Osteocyte (in vitro differentiated cells): Measurements from ENCODE around the gene OR51F2. TPM values are rescaled to one million over a fixed set of nuclear protein-coding genes. Genes with fewer than 3 reads are reported as not detected.
A peak's percentile ranks its signal among the peaks of the same experiment; 100 is the strongest.

Source experiments
- DNase-seq: peaks from one replicate; pipeline ENCODE4 v3.0.0; 2021; ENCODE audit warnings: mixed read lengths; ENCODE audit not compliant: unreplicated experiment; ENCODE audit errors: extremely low spot score
- H3K27ac Mint-ChIP-seq: one replicate; pipeline ENCODE4 v1.8.0; 2021; ENCODE audit warnings: mild to moderate bottlenecking, mixed read lengths; ENCODE audit not compliant: unreplicated experiment
- H3K27me3 Mint-ChIP-seq: one replicate; pipeline ENCODE4 v1.8.0; 2021; ENCODE audit warnings: mixed read lengths; ENCODE audit not compliant: unreplicated experiment
- H3K36me3 Mint-ChIP-seq: one replicate; pipeline ENCODE4 v1.8.0; 2021; ENCODE audit warnings: mixed read lengths; ENCODE audit not compliant: unreplicated experiment
- H3K4me1 Mint-ChIP-seq: one replicate; pipeline ENCODE4 v1.8.0; 2021; ENCODE audit warnings: mixed read lengths; ENCODE audit not compliant: unreplicated experiment
- H3K4me3 Mint-ChIP-seq: one replicate; pipeline ENCODE4 v1.8.0; 2021; ENCODE audit warnings: mild to moderate bottlenecking, moderate library complexity, mixed read lengths; ENCODE audit not compliant: unreplicated experiment
- H3K9me3 Mint-ChIP-seq: one replicate; pipeline ENCODE4 v1.8.0; 2021; ENCODE audit warnings: mixed read lengths; ENCODE audit not compliant: unreplicated experiment
- CTCF ChIP-seq: fragments of 200-600 bp; sonication (generic); IDR thresholded peaks from 2 replicates; pipeline ENCODE4 v1.5.0; 2021; ENCODE audit warnings: antibody characterized with exemption, mild to moderate bottlenecking, moderate library complexity
- total RNA-seq: library from RNA; stranded (reverse); gene quantifications from 2 replicates; pipeline ENCODE4 v1.2.1, GENCODE V29; 2021

OR51F2 gene
- total RNA-seq, 1 donor from 2014 or later = not detected

GRCh38 chr11:4804280-4804679 is 16.8 kb upstream of the OR51F2 start, which contains the start of gene OR52R1:
Gene OR52R1, minus strand, starts transcription at chr11:4804380. Its CDS starts 0 bp downstream, at chr11:4804380.
- Mint-ChIP-seq H3K27ac (no peak within 1 kb of the TSS), H3K36me3 (no peaks in the 10 kb centered on the region), H3K4me3 (no peak within 1 kb of the TSS), H3K4me1 (no peaks in the 10 kb centered on the region), H3K9me3 (no peaks in the 10 kb centered on the region), H3K27me3 (peaks cover 3% of the 10 kb centered on the region)
- no peak for TF ChIP-seq CTCF
- no peak for DNase-seq

GRCh38 chr11:4808476-4808875 is 12.6 kb upstream of the OR51F2 start:
- no peak for DNase-seq
- no peak overlapping the region for H3K4me3 Mint-ChIP-seq
- H3K9me3 Mint-ChIP-seq = no peaks in the 10 kb centered on the region
- peaks cover 5% of the 10 kb centered on the region for H3K27me3 Mint-ChIP-seq
- no peak overlapping the region for H3K27ac Mint-ChIP-seq
- TF ChIP-seq CTCF = no peak
- H3K4me1 Mint-ChIP-seq = no peaks in the 10 kb centered on the region
- H3K36me3 Mint-ChIP-seq = no peaks in the 10 kb centered on the region

GRCh38 chr11:4809246-4809645 is 11.9 kb upstream of the OR51F2 start:
- Mint-ChIP-seq H3K36me3 (no peaks in the 10 kb centered on the region), H3K27ac (no peak overlapping the region), H3K4me3 (no peak overlapping the region), H3K4me1 (no peaks in the 10 kb centered on the region), H3K9me3 (no peaks in the 10 kb centered on the region), H3K27me3 (peaks cover 10% of the 10 kb centered on the region)
- no peak for TF ChIP-seq CTCF
- DNase-seq = no peak

GRCh38 chr11:4825132-4825531 is 4.0 kb downstream of the OR51F2 start:
- no peak for DNase-seq
- H3K27ac Mint-ChIP-seq = no peak overlapping the region
- no peaks in the 10 kb centered on the region for H3K4me1 Mint-ChIP-seq
- no peaks in the 10 kb centered on the region for H3K9me3 Mint-ChIP-seq
- no peak overlapping the region for H3K4me3 Mint-ChIP-seq
- H3K27me3 Mint-ChIP-seq = peaks cover 24% of the 10 kb centered on the region
- no peak for TF ChIP-seq CTCF
- H3K36me3 Mint-ChIP-seq = no peaks in the 10 kb centered on the region

GRCh38 chr11:4826425-4826824 is 5.3 kb downstream of the OR51F2 start:
- no peak for DNase-seq
- Mint-ChIP-seq H3K27me3 (peaks cover 22% of the 10 kb centered on the region), H3K36me3 (no peaks in the 10 kb centered on the region), H3K27ac (no peak overlapping the region), H3K9me3 (no peaks in the 10 kb centered on the region), H3K4me1 (no peaks in the 10 kb centered on the region), H3K4me3 (no peak overlapping the region)
- peak; percentile 75 for TF ChIP-seq CTCF
